Measurements from ENCODE around the gene OR4D2.

OR4D2 gene

GRCh38 chr17:58176200-58176599, 9.4 kb downstream of the OR4D2 start:
- no peak for DNase-seq

- no peak for DNase-seq
Measured at GRCh38 chr17:58181796-58182195, 15.0 kb downstream of the OR4D2 start.

- no peak for DNase-seq
Measured at GRCh38 chr17:58183514-58183913, 16.7 kb downstream of the OR4D2 start.

GRCh38 chr17:58184308-58184985, 17.7 kb downstream of the OR4D2 start:
- DNase-seq, result no peak

GRCh38 chr17:58184986-58185761, 18.4 kb downstream of the OR4D2 start:
- DNase-seq, result no peak

GRCh38 chr17:58186591-58186990, 19.8 kb downstream of the OR4D2 start:
- no peak for DNase-seq

GRCh38 chr17:58187063-58187462, 20.3 kb downstream of the OR4D2 start:
- DNase-seq, result no peak

- no peak for DNase-seq
Measured at GRCh38 chr17:58187675-58188074, 20.9 kb downstream of the OR4D2 start.

GRCh38 chr17:58189436-58190146, 22.8 kb downstream of the OR4D2 start:
- no peak for DNase-seq

- DNase-seq, result no peak
Measured at GRCh38 chr17:58191241-58191896, 24.6 kb downstream of the OR4D2 start.

- DNase-seq, result no peak
Measured at GRCh38 chr17:58192612-58193011, 25.8 kb downstream of the OR4D2 start, which contains the start of gene EPX. TSS of gene EPX (plus strand) at chr17:58192726. CDS start at chr17:58192847, 121 bp downstream.

GRCh38 chr17:58193641-58194255, 27.0 kb downstream of the OR4D2 start:
- DNase-seq, result no peak

GRCh38 chr17:58195518-58196123, 28.8 kb downstream of the OR4D2 start:
- DNase-seq, result no peak

GRCh38 chr17:58196610-58197009, 29.8 kb downstream of the OR4D2 start:
- no peak for DNase-seq

GRCh38 chr17:58200024-58200633, 33.3 kb downstream of the OR4D2 start:
- DNase-seq, result peak; percentile 52

- no peak for DNase-seq
Measured at GRCh38 chr17:58202859-58203258, 36.1 kb downstream of the OR4D2 start.

- no peak for DNase-seq
Measured at GRCh38 chr17:58204796-58205195, 38.0 kb downstream of the OR4D2 start.

GRCh38 chr17:58205936-58206335, 39.2 kb downstream of the OR4D2 start:
- DNase-seq, result no peak

GRCh38 chr17:58207451-58207850, 40.7 kb downstream of the OR4D2 start:
- no peak for DNase-seq

- no peak for DNase-seq
Measured at GRCh38 chr17:58208344-58208743, 41.6 kb downstream of the OR4D2 start.

- no peak for DNase-seq
Measured at GRCh38 chr17:58210922-58211321, 44.1 kb downstream of the OR4D2 start.

- no peak for DNase-seq
Measured at GRCh38 chr17:58215685-58216084, 48.9 kb downstream of the OR4D2 start.
